GM12801 (cell line): ENCODE results near the gene PLEKHG5.

Experiments
- CTCF ChIP-seq: IDR thresholded peaks from one replicate; pipeline ENCODE4 v1.5.1; 2011; ENCODE audit warnings: control low read depth; ENCODE audit not compliant: insufficient read length; ENCODE audit errors: extremely low read depth

Gene PLEKHG5

GRCh38 chr1:6426277-6426971 lies 65.0 kb downstream of the PLEKHG5 start:
- no peak for TF ChIP-seq CTCF

DNA sequence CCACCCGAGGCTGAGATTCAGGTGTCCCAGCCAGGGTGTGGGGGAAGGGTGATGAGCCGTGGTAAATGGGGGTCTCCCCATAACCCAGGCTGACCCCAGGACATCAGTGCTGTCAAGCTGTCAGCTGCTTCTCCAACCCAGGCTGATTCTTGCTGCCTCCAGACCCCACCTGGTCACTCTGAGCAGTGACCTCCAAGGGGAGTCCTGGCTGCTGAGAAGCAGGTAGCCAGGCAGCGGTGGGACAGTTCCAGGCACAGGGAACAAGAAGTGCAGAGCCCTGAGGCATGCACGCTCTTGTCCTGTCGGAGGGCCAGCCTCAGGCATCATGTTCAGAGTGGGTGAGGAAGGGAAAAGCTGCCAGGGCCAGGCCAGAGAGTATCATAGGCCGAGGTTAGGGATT lies 65.8 kb downstream of the PLEKHG5 start:
- no peak for TF ChIP-seq CTCF

DNA sequence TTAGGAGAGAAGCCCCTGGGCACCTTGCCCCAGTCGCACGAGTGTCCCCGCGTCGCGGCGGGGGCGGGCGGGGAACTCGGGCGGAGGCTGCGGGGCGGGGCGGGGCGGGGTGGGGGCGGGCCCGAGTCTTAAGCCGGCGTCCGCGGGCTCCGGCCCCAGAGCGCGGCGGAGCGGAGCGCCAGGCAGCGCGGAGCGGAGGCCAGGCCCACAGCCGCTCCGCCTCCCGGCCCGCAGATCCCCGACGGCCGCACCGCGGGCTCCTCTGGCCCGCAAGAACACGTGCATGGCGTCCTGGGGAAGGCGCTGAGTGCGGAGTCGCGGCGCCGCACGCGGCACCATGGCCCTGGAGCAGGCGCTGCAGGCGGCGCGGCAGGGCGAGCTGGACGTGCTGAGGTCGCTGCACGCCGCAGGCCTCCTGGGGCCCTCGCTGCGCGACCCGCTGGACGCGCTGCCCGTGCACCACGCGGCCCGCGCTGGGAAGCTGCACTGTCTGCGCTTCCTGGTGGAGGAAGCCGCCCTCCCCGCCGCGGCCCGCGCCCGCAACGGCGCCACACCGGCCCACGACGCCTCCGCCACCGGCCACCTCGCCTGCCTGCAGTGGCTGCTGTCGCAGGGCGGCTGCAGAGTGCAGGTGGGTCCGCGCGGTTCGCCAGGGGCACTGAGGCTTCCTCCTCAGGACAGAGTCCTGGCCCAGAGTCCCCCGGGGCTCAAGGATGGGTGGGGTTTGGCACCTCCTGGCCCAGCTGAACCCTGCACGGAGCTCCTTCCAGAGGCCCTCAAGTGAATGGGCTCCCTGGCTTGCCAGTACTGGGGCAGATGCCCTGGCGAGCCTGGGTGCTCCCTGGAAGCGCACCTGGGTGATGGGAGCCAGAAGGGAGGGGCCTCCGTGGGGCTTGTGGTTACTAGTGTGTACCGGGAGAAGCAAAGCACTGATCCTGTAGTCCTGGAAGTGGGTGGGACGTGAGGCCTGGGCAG lies 66.6 kb downstream of the PLEKHG5 start, which contains the start of gene ESPN:
Gene ESPN, plus strand, starts transcription at position 158 of the 975 bp plus-strand sequence. Its CDS starts 180 bp downstream, at position 338.
- no peak for TF ChIP-seq CTCF

GRCh38 chr1:6424000-6424565 lies 67.4 kb downstream of the PLEKHG5 start:
- TF ChIP-seq CTCF: no peak

DNA sequence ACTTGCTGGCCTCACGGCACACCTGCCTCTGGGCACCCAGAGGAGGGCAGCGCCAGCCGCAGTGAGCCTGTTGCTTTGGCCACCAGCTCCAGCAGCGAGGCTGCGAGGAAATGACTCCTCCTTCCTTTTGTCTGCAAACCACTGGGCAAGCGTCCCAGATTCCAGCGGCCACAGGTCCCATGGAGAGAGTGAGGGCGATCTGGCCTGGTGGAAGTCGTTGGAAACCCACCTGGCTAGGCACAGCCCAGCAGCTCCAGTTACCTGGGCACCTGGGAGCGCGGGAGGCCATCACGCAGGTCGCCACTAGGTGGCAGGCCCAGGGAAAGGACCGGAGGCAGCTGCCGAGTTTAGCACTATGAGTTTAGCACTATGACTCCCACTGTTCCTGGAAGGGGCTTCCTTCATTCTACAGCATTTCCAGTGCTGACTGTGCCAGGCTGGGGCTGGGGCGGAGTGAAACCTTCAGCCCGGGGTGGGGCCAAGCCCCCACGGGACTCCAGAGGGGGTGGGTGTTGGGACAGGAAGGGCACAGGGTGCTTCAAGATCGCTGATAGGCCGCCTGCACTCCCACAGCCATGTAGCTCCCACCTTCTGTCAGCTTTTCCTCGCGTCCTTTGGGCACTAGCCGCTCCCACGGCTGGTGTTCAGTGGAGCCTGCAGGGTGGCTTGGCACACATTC lies 68.0 kb downstream of the PLEKHG5 start:
- TF ChIP-seq CTCF: no peak

- TF ChIP-seq CTCF: no peak
Measured at GRCh38 chr1:6421266-6421665, 70.2 kb downstream of the PLEKHG5 start.

GRCh38 chr1:6420454-6421042 lies 70.9 kb downstream of the PLEKHG5 start:
- no peak for TF ChIP-seq CTCF
